Keratinocyte (primary cell): Measurements from ENCODE around the gene PGRMC2. TPM values are rescaled to one million over a fixed set of nuclear protein-coding genes. Genes with fewer than 3 reads are reported as not detected.

Experiments used
- DNase-seq: peaks from one replicate; pipeline ENCODE4 v3.0.0-alpha.2; 2011; ENCODE audit warnings: low read depth, missing footprints, low spot score
- FAIRE-seq: peaks from 2 replicates; lab custom pipeline; 2011; peaks lifted over from hg19 to GRCh38; lab: Jason Lieb, UNC
- H2AFZ ChIP-seq: 2 replicates; pipeline ENCODE4 v1.6.0; 2012; ENCODE audit warnings: low read length, control low read depth, inconsistent platforms; ENCODE audit not compliant: control insufficient read depth
- H3K27ac ChIP-seq: 2 replicates; pipeline ENCODE4 v1.5.1; 2011; ENCODE audit warnings: low read length; ENCODE audit not compliant: control insufficient read depth, insufficient read depth
- H3K27me3 ChIP-seq: 3 replicates; pipeline ENCODE4 v1.6.0; 2011; ENCODE audit warnings: low read length; ENCODE audit not compliant: control insufficient read depth, insufficient read depth; ENCODE audit errors: extremely low read depth
- H3K36me3 ChIP-seq, 2 experiments: 2 replicates in 1 of 2; 3 replicates in 1 of 2; pipeline ENCODE4 v1.5.1; 2011; ENCODE audit warnings: low read length in 2 of 2, mild to moderate bottlenecking in 1 of 2; ENCODE audit not compliant: control insufficient read depth in 2 of 2, insufficient read depth in 2 of 2; ENCODE audit errors: extremely low read depth in 1 of 2
- H3K4me1 ChIP-seq: 3 replicates; pipeline ENCODE4 v1.5.1; 2011; ENCODE audit warnings: low read length; ENCODE audit not compliant: control insufficient read depth, insufficient read depth; ENCODE audit errors: extremely low read depth
- H3K4me2 ChIP-seq: 3 replicates; pipeline ENCODE4 v1.6.0; 2011; ENCODE audit warnings: low read depth, low read length; ENCODE audit not compliant: control insufficient read depth, insufficient read depth; ENCODE audit errors: extremely low read depth
- H3K4me3 ChIP-seq, 3 experiments: fragments of 200-600 bp in 1 of 3; sonication (generic) in 1 of 3; 2 replicates in 2 of 3; 3 replicates in 1 of 3; pipeline ENCODE4 v1.5.1; 2011 to 2016; ENCODE audit warnings: low read length in 3 of 3, mild to moderate bottlenecking in 3 of 3, control low read depth in 2 of 3, inconsistent platforms in 1 of 3, low read depth in 1 of 3, mixed read lengths in 1 of 3, mixed run types in 1 of 3, moderate library complexity in 1 of 3; ENCODE audit not compliant: control insufficient read depth in 2 of 3, insufficient read depth in 2 of 3; ENCODE audit errors: extremely low read depth in 1 of 3
- H3K79me2 ChIP-seq: 2 replicates; pipeline ENCODE4 v1.6.0; 2012; ENCODE audit warnings: low read length; ENCODE audit not compliant: control insufficient read depth, insufficient read depth
- H3K9ac ChIP-seq: 3 replicates; pipeline ENCODE4 v1.6.0; 2011; ENCODE audit warnings: low read length; ENCODE audit not compliant: control insufficient read depth, insufficient read depth; ENCODE audit errors: extremely low read depth
- H3K9me1 ChIP-seq: 3 replicates; pipeline ENCODE4 v1.6.0; 2011; ENCODE audit warnings: low read length; ENCODE audit not compliant: control insufficient read depth, insufficient read depth; ENCODE audit errors: extremely low read depth
- H3K9me3 ChIP-seq: 2 replicates; pipeline ENCODE4 v1.5.1; 2012; ENCODE audit warnings: low read depth, low read length; ENCODE audit not compliant: control insufficient read depth
- H4K20me1 ChIP-seq: 3 replicates; pipeline ENCODE4 v1.6.0; 2011; ENCODE audit warnings: low read length; ENCODE audit not compliant: control insufficient read depth, insufficient read depth; ENCODE audit errors: extremely low read depth
- CTCF ChIP-seq, 3 experiments: IDR thresholded peaks in 1 of 3; conservative IDR thresholded peaks in 1 of 3; optimal IDR thresholded peaks in 1 of 3; 2 replicates in 2 of 3; 3 replicates in 1 of 3; pipeline versions ENCODE3 to v1.5.1; 2011; ENCODE audit warnings: low read length in 3 of 3, mild to moderate bottlenecking in 3 of 3, moderate library complexity in 2 of 3, control low read depth in 1 of 3, inconsistent platforms in 1 of 3; ENCODE audit not compliant: insufficient read depth in 2 of 3; ENCODE audit errors: extremely low read depth in 1 of 3
- EZH2 ChIP-seq: IDR thresholded peaks from one replicate; pipeline ENCODE4 v1.6.1; 2012; ENCODE audit warnings: inconsistent platforms, mild to moderate bottlenecking, low read length, moderate library complexity
- dilution Hi-C: fragments of 300-500 bp; cut with MboI; formaldehyde crosslinking; loops from one replicate; pipeline ENCODE4 v1.7.0; 2020; ENCODE audit warnings: low sequenced_read_pairs; ENCODE audit not compliant: extremely low pct_ligation_motif_present
- polyA plus RNA-seq, 5 experiments: library from polyadenylated mRNA; depleted of rRNA in 3 of 5; stranded (reverse) in 3 of 5; stranded (forward) in 1 of 5; unstranded in 1 of 5; fragments of >200 nt; gene quantifications; 1 replicate in 1 of 5; 2 replicates in 3 of 5; 3 replicates in 1 of 5; pipeline versions ENCODE4 v1.2.1 to v1.2.3, GENCODE V29; 2011 to 2012; ENCODE audit warnings: missing spikeins in 2 of 5, low read depth in 1 of 5, low replicate concordance in 1 of 5

Gene PGRMC2
- polyA plus RNA-seq, 1 donor (not counting 4 experiments of a cell fraction or from before 2014, with no cell fraction given) = 26.7 TPM

- Histone ChIP-seq H3K4me2 (no peak overlapping the region), H3K27ac (no peak overlapping the region), H3K4me1 (peaks cover 11% of the 10 kb centered on the region), H2AFZ (no peak overlapping the region), H3K9ac (no peak overlapping the region), H3K9me1 (no peaks in the 10 kb centered on the region), H3K27me3 (no peaks in the 10 kb centered on the region), H3K9me3 (no peaks in the 10 kb centered on the region), H4K20me1 (no peaks in the 10 kb centered on the region), H3K79me2 (no peaks in the 10 kb centered on the region), H3K36me3 (no peaks in the 10 kb centered on the region), H3K4me3 (no peak overlapping the region)
- FAIRE-seq (no peak), DNase-seq (no peak)
- no peak for TF ChIP-seq CTCF (optimal IDR thresholded peaks at IDR 0.05 in 1 of 3, IDR thresholded peaks at IDR 0.05 in 1 of 3, conservative IDR thresholded peaks at IDR 0.05 in 1 of 3; ENCODE audit: extremely low read depth in 1 of 3, insufficient read depth in 2 of 3, low read length in 3 of 3)
- TF ChIP-seq EZH2 = no peak
- dilution Hi-C loops = no loop called here
Measured at GRCh38 chr4:128221586-128221985, 66.0 kb downstream of the PGRMC2 start.

GRCh38 chr4:128220286-128221235 lies 67.1 kb downstream of the PGRMC2 start:
- Histone ChIP-seq H4K20me1 (no peaks in the 10 kb centered on the region), H3K4me3 (no peak overlapping the region), H2AFZ (peak overlapping the region; percentile 5), H3K4me2 (no peak overlapping the region), H3K9me3 (no peaks in the 10 kb centered on the region), H3K4me1 (peaks cover 11% of the 10 kb centered on the region), H3K27me3 (no peaks in the 10 kb centered on the region), H3K9me1 (no peaks in the 10 kb centered on the region), H3K9ac (no peak overlapping the region), H3K36me3 (no peaks in the 10 kb centered on the region), H3K27ac (no peak overlapping the region), H3K79me2 (no peaks in the 10 kb centered on the region)
- dilution Hi-C loops = no loop called here
- DNase-seq (no peak), FAIRE-seq (peak; percentile 75)
- TF ChIP-seq EZH2 (no peak), CTCF (optimal IDR thresholded peaks at IDR 0.05 in 1 of 3, IDR thresholded peaks at IDR 0.05 in 1 of 3, conservative IDR thresholded peaks at IDR 0.05 in 1 of 3; ENCODE audit: extremely low read depth in 1 of 3, insufficient read depth in 2 of 3, low read length in 3 of 3) (peak in 1 of 3 experiments; percentile 23)

Other genes starting within 250 kb of the PGRMC2 start
- gene LARP1B, start 226.5 kb downstream of the PGRMC2 start, polyA plus RNA-seq = 8.7 to 18.3 TPM (median 10.6 TPM) in 3 replicates